HG03025 (cell line): Measurements from ENCODE around the gene NTF4.

Experiments
- ATAC-seq: cut with Tn5 transposase; IDR thresholded peaks from one replicate; pipeline ENCODE4 v1.9.1; 2021; ENCODE audit warnings: mild to moderate bottlenecking, moderate library complexity; ENCODE audit not compliant: unreplicated experiment, low FRiP score

The NTF4 gene, protein sequence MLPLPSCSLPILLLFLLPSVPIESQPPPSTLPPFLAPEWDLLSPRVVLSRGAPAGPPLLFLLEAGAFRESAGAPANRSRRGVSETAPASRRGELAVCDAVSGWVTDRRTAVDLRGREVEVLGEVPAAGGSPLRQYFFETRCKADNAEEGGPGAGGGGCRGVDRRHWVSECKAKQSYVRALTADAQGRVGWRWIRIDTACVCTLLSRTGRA

DNA sequence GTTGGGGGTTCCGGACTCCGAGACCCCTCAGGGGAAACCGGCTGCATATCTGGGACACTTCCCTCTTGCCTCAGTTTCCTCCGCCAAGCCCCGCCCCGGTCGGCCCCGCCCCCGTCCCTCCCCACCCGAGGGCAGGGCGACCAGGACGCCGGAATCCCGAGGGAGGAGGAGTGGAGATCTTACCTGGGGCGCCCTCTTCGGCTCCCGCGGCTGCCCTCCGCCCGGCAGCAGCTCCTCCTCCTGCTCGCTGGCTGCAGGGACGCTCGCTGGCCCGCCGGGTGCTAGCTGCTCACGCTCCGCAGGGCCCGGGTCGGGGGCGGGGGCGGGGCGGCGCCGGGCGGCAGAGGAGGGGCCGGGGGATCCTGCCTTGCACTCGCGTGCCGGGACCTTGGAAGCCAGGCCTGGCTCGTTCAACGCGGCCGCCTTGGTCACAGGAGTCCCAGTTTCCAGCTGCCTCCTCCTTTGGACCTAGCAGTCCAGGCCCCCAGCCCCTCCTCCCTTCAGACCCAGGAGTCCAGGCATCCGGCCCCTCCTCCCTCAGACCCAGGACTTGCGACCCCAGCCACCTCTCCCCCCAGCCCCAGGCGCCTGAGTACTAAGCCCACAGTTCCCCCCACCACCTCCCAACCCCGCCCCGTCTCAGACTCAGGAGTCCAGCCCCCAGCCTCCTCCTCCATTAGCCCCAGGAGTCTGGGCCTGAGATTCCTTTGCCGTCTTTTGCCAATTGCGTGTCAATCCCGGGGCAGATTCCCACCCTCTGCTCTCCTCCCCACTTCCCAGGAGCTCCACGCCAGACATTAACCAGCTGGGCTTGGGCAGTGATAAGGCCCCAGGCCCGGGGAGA lies at the start of gene NTF4:
NTF4 (minus strand) TSS at position 51 of the 844 bp plus-strand sequence. CDS start 2,821 bp downstream, outside the sequence.
- ATAC-seq = no peak

DNA sequence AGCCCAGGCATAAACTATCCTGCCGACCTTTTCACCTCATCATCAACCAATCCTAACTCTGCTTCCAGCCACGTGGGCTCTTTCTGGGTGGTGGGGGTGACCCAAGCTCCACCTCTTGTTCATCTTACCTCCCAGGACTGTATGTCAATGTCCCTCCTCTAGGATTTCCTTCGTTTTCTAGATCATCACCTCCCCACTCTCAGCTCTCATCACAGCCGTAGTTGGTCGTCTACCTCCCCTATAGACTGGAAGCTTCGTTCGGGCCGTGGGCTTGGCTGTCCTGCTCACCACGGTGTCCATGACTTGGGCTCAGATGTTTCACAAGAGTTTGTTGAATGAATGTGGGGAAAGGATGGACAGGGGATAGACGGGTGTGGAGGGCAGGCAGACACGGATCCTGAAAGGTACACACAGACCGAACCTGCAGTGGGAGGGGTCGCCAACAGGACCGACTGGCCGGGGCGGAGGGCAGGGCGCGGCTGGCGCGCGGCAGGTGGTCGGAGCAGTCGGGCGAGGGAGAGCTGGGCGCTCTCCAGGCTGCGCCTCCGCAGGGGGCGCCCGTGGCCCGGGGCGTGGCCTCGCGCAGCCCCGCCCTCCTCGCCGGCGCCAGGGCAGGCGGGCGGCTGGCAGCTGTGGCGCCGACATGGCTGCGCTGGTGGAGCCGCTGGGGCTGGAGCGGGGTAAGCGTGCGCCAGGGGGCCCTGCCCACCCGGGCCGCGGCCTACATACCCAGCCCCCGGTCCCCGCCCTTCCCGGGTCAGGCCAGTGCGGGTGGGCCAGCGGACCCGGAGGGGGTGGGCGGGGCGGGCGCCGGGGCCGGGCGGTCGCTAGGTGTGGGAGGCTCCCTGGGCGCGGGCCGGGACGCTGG lies 49.4 kb upstream of the NTF4 start, which contains the start of gene LIN7B:
LIN7B (plus strand) TSS at position 609 of the 868 bp plus-strand sequence; CDS start at position 644, 35 bp downstream.
- no peak for ATAC-seq

DNA sequence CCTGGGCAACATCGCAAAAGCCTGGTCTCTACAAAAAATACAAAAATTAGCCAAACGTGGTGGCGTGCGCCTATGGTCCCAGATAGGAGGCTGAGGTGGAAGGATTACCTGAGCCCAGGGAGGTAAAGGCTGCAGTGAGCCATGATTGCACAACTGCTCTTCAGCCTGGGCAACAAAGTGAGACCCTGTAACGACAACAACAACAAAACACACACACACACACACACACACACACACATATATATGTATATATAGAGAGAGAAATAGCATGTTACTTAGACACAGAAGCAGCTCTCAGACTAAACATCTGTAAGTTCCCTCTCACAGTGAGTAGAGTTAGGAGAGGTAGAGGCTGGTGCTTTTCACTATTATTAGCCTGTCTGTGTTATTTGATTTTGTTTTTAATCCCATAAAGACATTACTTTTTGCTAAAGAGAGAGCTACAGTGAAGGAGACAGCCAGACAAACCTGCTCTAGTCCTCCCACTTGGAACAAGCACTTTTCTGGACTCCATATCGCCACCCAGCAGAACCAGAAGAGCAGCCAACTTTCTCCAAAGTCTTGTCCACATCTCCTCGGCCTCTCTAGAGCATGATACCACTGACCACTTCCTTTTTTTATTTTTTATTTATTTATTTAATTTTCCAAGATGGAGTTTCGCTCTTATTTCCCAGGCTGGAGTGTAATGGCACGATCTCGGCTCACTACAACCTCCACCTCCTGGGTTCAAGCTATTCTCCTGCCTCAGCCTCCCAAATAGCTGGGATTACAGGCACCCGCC lies 46.8 kb upstream of the NTF4 start:
- no peak for ATAC-seq

- ATAC-seq = no peak
Observed at GRCh38 chr19:49110567-49110966, 45.9 kb upstream of the NTF4 start.

DNA sequence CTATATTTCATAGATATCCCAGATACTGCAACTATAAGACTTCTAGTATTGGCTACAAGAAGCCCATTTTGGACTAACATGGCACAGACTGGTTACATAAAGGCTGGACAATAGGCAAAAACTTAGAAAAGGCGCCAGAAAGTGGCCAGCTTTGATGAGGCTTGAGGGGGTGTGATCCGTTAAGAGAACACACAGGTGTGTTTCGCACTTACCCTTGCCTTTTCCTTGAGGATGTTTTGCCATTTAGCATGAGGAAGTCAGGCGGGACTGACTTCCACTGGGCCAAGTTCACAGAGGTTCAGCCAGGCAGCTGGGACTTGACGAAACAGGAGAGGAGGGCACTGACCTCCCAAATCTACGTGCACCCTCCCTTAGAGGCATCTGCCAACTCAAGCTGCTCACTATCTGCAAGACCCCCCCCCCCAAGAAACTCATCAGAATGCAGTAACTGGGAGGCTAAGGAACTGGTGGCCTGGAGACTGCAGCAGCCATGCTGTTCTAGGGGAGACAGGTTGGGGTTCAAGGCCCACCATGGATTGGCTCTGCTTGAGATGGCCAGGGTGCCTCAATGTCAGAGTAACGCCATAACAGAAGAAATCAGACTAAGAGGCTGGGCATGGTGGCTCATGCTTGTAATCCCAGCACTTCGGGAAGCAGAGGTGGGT lies 45.1 kb upstream of the NTF4 start:
- ATAC-seq = no peak

GRCh38 chr19:49109051-49109450 lies 44.4 kb upstream of the NTF4 start:
- no peak for ATAC-seq

- no peak for ATAC-seq
Observed at GRCh38 chr19:49107625-49108459, 43.2 kb upstream of the NTF4 start.

GRCh38 chr19:49106648-49107135 lies 42.1 kb upstream of the NTF4 start:
- no peak for ATAC-seq

DNA sequence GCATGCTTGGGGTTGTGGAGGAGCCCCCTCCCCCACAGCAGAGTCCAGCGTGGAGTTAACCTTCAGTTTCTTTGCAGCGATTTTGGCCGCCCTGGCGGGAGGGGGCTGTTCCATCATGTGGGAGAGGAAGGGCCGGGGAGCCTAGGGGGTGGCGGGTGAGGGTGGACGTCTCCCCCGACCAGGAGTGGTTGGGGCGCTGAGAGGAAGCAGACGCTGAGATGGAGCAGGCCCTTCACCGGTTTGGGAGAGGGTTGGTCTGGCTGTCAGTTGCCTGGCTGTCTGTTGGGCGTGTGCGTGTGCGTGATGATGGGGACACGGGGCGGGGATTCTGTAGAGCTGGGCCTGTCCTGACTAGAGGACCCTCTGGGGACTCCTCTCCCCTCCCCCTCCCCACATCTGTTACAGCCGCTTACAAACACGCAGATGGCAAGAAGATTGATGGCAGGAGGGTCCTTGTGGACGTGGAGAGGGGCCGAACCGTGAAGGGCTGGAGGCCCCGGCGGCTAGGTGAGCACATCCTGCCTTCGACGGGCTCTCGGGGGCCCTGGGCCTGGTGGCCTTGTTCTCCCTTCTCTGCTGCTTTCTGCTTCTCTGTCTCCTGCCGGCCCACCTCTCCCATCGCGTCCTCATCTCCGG lies 39.7 kb upstream of the NTF4 start:
- no peak for ATAC-seq

DNA sequence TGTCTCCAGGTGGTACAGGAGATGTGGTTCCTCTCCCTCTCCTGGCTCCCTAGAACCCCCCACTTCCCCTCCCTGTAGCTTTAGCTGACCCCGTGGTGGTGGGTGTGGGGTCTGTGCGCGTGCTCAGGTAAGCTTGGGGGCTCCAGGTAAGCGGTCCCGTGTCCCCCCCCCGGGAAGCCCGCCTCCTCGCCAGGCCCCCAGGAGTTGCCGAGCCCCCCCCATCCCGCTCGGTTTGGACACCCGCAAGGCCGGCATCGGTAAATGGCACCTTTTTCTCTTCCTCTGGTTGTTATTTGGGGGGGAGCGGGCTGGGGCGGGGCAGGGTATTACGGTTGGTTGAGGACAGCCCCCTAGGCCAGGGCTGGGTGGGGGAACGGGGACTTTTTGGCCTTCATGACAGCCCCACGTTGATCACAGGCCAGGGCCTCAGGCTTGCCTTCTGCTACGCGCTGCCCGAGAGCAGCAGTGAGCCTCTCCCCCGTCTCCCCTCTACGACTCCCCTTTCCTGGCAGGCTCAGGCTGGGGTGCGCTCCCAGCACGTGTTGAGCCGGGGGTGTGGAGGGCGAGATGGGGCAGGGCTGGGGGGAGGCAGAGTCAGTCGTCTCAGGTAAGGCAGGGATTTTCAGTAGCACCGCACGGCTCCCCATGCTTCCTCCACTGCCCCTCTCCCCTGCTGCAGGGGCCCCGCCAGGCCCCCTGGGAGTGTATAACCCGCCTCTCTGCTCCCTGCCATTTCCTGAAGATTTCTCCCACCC lies 38.9 kb upstream of the NTF4 start:
- ATAC-seq = no peak

GRCh38 chr19:49102303-49102702 lies 37.7 kb upstream of the NTF4 start:
- no peak for ATAC-seq

DNA sequence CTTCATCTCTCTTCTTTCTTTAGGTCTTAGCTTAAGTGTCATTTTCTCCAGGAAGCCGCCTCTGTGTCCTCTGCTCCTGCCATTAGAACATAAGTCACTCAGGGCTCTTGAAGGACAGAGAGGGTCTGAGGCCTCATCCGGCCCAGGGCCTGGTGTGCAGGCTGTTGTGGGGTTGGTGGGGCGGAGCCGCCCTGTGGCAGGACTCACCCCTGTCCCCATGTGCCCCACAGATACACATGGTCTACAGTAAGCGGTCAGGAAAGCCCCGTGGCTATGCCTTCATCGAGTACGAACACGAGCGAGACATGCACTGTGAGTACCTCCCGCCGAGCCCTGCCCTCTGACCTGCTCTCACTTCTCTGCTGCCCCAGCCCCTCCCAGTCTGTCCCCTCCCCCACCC lies 36.5 kb upstream of the NTF4 start:
- ATAC-seq = no peak

DNA sequence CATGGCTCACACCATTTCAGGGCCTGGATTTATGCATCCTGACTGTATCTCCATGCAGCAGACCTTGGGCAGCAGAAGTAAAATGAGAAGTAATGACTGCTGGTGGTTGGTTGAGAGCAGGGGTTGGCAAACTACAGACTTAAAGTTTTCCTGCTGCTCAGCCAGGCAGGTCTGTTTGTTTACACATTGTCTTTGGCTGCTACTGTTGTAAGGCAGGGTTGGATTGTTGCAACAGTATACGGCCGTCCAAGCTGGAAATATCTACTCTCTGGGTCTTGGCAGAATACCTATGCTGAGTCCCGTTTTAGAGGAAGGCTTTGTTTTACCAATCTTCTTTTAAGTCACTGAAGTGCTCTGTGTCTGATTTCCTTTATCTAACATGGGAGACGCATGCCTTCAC lies 34.2 kb upstream of the NTF4 start:
- ATAC-seq = no peak

GRCh38 chr19:49097453-49098288 lies 33.1 kb upstream of the NTF4 start:
- no peak for ATAC-seq

DNA sequence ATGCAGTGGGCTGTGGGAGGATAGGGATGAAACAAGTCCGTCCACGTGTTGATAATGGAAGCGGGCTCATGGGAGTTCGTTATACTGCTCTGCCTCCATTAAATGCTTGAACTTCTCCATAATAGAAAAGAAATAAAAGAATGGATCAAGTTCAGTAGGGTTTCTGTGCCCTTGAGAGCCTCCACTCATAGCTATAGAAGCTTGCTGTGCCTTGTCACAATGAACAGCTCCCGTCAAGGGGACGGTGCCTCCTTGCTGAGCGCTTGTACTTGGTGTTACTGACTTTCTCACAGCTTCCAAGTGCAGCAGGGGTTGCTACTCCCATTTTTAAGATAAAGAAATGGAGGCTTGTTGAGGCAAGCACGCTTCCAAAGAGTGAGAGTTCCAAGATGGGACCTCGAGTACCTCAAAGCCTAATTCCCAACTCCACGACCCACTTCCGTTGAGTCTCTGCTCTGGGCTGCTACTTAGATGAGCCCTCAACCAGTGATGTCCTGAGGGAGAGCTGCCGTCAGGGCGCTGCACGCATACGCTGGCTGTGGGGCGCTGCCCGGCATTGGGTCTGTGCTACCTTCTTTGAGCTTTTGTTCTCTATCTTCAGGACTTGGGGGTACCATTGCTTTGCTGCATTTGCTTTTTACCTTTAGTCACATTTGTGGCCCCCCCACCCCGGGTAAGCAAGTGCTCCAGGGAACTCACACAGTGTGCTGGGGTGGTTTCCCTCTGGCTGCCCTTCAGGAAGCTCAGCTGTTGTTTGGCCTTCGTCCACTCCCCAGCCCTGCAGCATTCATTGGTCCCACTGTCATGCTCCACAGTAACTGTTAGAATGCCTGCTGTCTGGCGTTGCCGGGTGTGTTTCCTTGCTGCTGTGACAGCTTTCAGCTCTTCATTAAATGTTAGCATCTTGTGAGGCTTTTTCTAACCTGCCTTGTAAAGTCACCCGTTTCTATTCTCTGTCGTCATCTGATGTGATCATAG lies 30.2 kb upstream of the NTF4 start:
- ATAC-seq = no peak
